ENCODE results near the gene STIP1. TPM values are rescaled to one million over a fixed set of nuclear protein-coding genes. Genes with fewer than 3 reads are reported as not detected.

The STIP1 gene
- total and polyA plus RNA-seq, 9 of the 15 experiments (the other 6 are each of a cell fraction or from before 2014, with no cell fraction given), result 58.1 to 465 (median 346) TPM

DNA sequence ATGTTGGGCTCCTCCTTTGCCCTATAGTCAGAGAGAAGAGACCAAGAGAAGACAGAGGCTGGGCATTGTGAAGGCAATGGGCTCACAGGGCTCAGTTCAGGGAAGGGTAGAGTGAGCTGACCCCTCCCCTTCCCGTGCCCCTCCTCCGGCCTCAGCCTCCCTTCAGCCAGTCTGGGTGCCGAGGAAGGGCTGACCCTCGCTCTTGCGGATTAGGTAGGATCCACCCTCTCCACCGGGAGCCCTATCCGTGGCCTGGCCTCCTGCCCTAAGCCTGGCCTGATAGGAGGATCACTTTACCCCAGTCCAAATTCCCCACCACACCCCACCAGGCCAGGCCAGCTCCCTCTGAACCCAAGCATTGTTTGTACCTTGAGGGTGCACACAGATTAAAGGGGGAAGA, 62.6 kb downstream of the STIP1 start:
- ATAC-seq, result no peak
- POLR2A ChIA-PET, result interaction anchor here (0.6 to 7.8 kb wide), 5 partner anchors 8 to 237 kb away, joined by 3 to 58 read pairs (median 4); no protein-coding TSS in a partner anchor
- 23% methylated on average over 5 of the region's 7 CpGs for WGBS (ENCODE audit: insufficient coverage, low coverage, missing lambda C conversion rate)
- TF ChIP-seq, protein P1, sequence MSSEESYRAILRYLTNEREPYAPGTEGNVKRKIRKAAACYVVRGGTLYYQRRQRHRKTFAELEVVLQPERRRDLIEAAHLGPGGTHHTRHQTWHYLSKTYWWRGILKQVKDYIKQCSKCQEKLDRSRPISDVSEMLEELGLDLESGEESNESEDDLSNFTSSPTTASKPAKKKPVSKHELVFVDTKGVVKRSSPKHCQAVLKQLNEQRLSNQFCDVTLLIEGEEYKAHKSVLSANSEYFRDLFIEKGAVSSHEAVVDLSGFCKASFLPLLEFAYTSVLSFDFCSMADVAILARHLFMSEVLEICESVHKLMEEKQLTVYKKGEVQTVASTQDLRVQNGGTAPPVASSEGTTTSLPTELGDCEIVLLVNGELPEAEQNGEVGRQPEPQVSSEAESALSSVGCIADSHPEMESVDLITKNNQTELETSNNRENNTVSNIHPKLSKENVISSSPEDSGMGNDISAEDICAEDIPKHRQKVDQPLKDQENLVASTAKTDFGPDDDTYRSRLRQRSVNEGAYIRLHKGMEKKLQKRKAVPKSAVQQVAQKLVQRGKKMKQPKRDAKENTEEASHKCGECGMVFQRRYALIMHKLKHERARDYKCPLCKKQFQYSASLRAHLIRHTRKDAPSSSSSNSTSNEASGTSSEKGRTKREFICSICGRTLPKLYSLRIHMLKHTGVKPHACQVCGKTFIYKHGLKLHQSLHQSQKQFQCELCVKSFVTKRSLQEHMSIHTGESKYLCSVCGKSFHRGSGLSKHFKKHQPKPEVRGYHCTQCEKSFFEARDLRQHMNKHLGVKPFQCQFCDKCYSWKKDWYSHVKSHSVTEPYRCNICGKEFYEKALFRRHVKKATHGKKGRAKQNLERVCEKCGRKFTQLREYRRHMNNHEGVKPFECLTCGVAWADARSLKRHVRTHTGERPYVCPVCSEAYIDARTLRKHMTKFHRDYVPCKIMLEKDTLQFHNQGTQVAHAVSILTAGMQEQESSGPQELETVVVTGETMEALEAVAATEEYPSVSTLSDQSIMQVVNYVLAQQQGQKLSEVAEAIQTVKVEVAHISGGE (CRISPR knock-in tag; IDR thresholded peaks at IDR 0.05), result no peak
- TF ChIP-seq, protein P2, sequence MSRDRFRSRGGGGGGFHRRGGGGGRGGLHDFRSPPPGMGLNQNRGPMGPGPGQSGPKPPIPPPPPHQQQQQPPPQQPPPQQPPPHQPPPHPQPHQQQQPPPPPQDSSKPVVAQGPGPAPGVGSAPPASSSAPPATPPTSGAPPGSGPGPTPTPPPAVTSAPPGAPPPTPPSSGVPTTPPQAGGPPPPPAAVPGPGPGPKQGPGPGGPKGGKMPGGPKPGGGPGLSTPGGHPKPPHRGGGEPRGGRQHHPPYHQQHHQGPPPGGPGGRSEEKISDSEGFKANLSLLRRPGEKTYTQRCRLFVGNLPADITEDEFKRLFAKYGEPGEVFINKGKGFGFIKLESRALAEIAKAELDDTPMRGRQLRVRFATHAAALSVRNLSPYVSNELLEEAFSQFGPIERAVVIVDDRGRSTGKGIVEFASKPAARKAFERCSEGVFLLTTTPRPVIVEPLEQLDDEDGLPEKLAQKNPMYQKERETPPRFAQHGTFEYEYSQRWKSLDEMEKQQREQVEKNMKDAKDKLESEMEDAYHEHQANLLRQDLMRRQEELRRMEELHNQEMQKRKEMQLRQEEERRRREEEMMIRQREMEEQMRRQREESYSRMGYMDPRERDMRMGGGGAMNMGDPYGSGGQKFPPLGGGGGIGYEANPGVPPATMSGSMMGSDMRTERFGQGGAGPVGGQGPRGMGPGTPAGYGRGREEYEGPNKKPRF (IDR thresholded peaks at IDR 0.05; ENCODE audit: low read depth, low read length), result no peak
- TF ChIP-seq ZNF551 (CRISPR knock-in tag; IDR thresholded peaks at IDR 0.05) (no peak), NEUROD1 (IDR thresholded peaks at IDR 0.05; ENCODE audit: borderline replicate concordance, low read depth, low read length, partially characterized antibody) (no peak), ZBTB8A (IDR thresholded peaks at IDR 0.05; ENCODE audit: partially characterized antibody) (no peak), ZNF41 (CRISPR knock-in tag; conservative IDR thresholded peaks at IDR 0.05) (no peak)
- TF ChIP-seq, protein P3, sequence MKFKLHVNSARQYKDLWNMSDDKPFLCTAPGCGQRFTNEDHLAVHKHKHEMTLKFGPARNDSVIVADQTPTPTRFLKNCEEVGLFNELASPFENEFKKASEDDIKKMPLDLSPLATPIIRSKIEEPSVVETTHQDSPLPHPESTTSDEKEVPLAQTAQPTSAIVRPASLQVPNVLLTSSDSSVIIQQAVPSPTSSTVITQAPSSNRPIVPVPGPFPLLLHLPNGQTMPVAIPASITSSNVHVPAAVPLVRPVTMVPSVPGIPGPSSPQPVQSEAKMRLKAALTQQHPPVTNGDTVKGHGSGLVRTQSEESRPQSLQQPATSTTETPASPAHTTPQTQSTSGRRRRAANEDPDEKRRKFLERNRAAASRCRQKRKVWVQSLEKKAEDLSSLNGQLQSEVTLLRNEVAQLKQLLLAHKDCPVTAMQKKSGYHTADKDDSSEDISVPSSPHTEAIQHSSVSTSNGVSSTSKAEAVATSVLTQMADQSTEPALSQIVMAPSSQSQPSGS (CRISPR knock-in tag; IDR thresholded peaks at IDR 0.05), result no peak
- TF ChIP-seq, protein P4, sequence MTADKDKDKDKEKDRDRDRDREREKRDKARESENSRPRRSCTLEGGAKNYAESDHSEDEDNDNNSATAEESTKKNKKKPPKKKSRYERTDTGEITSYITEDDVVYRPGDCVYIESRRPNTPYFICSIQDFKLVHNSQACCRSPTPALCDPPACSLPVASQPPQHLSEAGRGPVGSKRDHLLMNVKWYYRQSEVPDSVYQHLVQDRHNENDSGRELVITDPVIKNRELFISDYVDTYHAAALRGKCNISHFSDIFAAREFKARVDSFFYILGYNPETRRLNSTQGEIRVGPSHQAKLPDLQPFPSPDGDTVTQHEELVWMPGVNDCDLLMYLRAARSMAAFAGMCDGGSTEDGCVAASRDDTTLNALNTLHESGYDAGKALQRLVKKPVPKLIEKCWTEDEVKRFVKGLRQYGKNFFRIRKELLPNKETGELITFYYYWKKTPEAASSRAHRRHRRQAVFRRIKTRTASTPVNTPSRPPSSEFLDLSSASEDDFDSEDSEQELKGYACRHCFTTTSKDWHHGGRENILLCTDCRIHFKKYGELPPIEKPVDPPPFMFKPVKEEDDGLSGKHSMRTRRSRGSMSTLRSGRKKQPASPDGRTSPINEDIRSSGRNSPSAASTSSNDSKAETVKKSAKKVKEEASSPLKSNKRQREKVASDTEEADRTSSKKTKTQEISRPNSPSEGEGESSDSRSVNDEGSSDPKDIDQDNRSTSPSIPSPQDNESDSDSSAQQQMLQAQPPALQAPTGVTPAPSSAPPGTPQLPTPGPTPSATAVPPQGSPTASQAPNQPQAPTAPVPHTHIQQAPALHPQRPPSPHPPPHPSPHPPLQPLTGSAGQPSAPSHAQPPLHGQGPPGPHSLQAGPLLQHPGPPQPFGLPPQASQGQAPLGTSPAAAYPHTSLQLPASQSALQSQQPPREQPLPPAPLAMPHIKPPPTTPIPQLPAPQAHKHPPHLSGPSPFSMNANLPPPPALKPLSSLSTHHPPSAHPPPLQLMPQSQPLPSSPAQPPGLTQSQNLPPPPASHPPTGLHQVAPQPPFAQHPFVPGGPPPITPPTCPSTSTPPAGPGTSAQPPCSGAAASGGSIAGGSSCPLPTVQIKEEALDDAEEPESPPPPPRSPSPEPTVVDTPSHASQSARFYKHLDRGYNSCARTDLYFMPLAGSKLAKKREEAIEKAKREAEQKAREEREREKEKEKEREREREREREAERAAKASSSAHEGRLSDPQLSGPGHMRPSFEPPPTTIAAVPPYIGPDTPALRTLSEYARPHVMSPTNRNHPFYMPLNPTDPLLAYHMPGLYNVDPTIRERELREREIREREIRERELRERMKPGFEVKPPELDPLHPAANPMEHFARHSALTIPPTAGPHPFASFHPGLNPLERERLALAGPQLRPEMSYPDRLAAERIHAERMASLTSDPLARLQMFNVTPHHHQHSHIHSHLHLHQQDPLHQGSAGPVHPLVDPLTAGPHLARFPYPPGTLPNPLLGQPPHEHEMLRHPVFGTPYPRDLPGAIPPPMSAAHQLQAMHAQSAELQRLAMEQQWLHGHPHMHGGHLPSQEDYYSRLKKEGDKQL (CRISPR knock-in tag; IDR thresholded peaks at IDR 0.05; ENCODE audit: borderline replicate concordance), result no peak

More for the DNA sequence above, 62.6 kb downstream of the STIP1 start:
- DNase-seq (ENCODE audit: extremely low read depth in 1 of 4, low spot score in 3 of 4) (peak in 2 of 4 experiments; percentile 31 to 43), FAIRE-seq (no peak)
- H3K9me1 ChIP-seq (ENCODE audit: control insufficient read depth, insufficient read depth, low read length), result no peaks in the 10 kb centered on the region
- H3K4me2 ChIP-seq (ENCODE audit: insufficient read depth, low read length), result no peak overlapping the region; the same call in 1 of the 2 replicates
- in situ Hi-C loops (cut with MboI) (no loop called here), intact Hi-C loops (cut with micrococcal nuclease) (loop anchor here (10.0 kb wide), 1 partner anchor 56 kb away; the partner anchor contains the start of genes CATSPERZ and ESRRA)
- no peaks in the 10 kb centered on the region for H3K27me3 ChIP-seq (ENCODE audit: control insufficient read depth in 2 of 2, insufficient read depth in 2 of 2, low read length in 2 of 2)
- no peak overlapping the region for H3K4me3 ChIP-seq
- H2AFZ ChIP-seq (ENCODE audit: low read depth, low read length), result peak overlapping the region; percentile 71; the same call in 1 of the 2 replicates
- CTCF ChIA-PET (ENCODE audit: low intra/inter-chr PET ratio), result no interaction called here
- peaks cover 36 to 92% of the 10 kb centered on the region in 2 experiments for H3K4me1 ChIP-seq (replicated peaks in 1 of 2; ENCODE audit: control insufficient read depth in 2 of 2, insufficient read depth in 2 of 2, low read length in 2 of 2)
- peaks cover 7% of the 10 kb centered on the region for H4K20me1 ChIP-seq (replicated peaks; ENCODE audit: control insufficient read depth, insufficient read depth, low read length)
- peak overlapping the region; percentile 80 to 95; a peak in 3 of 4 replicates for H3K9ac ChIP-seq (ENCODE audit: insufficient read depth in 1 of 2, low read depth in 2 of 2, low read length in 2 of 2)
- no peaks in the 10 kb centered on the region for H3K9me3 ChIP-seq (replicated peaks; ENCODE audit: control insufficient read depth, insufficient read depth, low read depth, low read length)
- H3K36me3 ChIP-seq (ENCODE audit: control insufficient read depth, insufficient read depth, low read length), result peaks cover 32% of the 10 kb centered on the region
- BruUV-seq (replicated peaks), result no TSS peak
- H3K27ac ChIP-seq (ENCODE audit: extremely low read depth, low read depth, low read length), result peak overlapping the region; percentile 38; the same call in 1 of the 3 replicates
- peaks cover 50% of the 10 kb centered on the region for H3K79me2 ChIP-seq (ENCODE audit: control insufficient read depth, insufficient read depth, low read length)
